KOPT-K1 (cell line): ENCODE results near the gene CCT8.
A peak's percentile ranks its signal among the peaks of the same experiment; 100 is the strongest.
"Not testable (repeated sequence)": the region's sequence is repeated elsewhere in the genome, so short reads cannot be mapped to it uniquely, and the experiment has no call there.

Experiments
- H3K27ac ChIP-seq: fragments of 200-600 bp; sonication (generic); 2 replicates; pipeline ENCODE4 v1.5.1; 2016; ENCODE audit warnings: antibody characterized with exemption, mild to moderate bottlenecking, low read depth, low read length; ENCODE audit not compliant: poor library complexity, severe bottlenecking
- H3K36me3 ChIP-seq: fragments of 200-600 bp; sonication (generic); 2 replicates; pipeline ENCODE4 v1.5.1; 2017; ENCODE audit warnings: antibody characterized with exemption, mild to moderate bottlenecking, low read length, moderate library complexity; ENCODE audit not compliant: insufficient read depth
- H3K9me3 ChIP-seq: fragments of 200-600 bp; sonication (generic); 2 replicates; pipeline ENCODE4 v1.5.1; 2017; ENCODE audit warnings: antibody characterized with exemption, low read length, mild to moderate bottlenecking; ENCODE audit not compliant: insufficient read depth, poor library complexity, severe bottlenecking

The CCT8 gene

DNA sequence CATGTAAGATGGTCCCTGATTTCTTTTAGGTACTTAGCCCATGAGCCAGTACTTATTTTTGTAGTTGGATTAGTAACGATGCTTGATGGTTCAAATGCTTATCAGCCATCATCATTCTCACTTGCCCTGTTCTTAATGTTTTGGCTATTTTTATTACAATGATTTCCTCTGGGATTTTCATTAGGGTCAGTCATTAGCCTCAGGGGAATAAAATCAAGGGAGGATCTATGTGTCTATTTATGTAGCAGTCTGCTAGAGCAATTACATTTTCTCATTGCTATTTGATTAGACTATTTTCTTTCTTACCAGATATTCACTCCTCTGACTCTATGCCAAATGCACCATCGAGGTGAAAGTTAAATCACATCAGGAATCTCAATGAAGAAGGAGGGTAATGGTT lies 10.9 kb upstream of the CCT8 start:
- H3K27ac ChIP-seq: no peak overlapping the region
- H3K36me3 ChIP-seq: peaks cover 24% of the 10 kb centered on the region
- H3K9me3 ChIP-seq: no peaks in the 10 kb centered on the region

DNA sequence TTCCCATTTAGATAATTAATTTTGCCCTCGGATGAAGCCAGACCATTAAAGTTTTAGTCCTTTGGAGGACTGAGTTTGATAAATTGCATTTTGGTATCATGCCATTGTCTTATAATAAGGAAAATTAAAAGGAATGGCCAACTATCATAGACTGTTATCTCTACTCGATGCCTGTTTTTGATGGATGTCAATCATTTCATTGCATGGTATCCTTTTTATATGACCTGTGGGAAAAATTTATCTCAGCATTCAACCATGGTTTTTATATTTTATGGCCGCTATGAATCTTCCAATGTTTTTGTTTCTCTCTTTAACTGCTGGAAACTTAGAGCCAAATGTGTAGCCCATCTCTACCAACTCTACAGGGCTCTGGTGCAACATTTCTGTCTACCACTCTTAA lies 9.9 kb upstream of the CCT8 start:
- Histone ChIP-seq H3K27ac (no peak overlapping the region), H3K36me3 (peaks cover 20% of the 10 kb centered on the region), H3K9me3 (no peaks in the 10 kb centered on the region)

DNA sequence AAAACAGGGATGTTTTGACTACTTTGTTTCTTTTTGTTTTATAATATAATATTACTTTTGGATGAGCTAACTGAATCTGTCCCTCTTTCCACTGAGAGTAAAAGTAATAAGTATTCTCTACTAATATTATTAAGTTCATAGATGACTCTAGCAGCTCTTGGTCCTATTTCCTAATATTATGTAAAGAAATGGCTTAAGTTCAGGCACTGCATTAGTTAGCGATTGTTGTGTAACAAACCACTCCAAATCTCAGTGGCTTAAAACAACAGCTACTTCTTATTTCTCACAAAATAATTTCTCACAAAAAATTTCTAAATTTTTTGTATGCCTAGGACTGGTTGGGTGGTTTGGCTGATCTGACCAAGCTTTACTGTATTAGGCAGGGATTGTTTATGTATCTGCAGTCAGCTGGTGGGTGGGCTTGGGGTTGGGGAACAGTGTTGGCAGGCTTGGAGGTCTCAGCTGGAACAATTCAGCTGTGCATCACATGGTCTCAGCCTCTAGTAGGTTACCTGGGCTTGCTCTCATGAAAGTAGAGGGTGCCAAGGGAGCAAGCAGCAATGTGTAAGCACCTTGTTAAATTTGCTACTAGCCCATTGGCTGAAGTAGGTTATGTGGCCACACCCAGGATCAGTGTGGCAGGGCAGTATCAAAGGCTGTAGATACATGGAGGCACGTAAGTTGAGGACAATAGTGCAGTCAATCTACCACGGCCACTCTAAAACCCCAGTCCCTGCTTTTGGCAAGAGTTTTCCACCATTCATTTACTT lies 8.8 kb upstream of the CCT8 start:
- H3K9me3 ChIP-seq: no peaks in the 10 kb centered on the region
- peaks cover 16% of the 10 kb centered on the region for H3K36me3 ChIP-seq
- H3K27ac ChIP-seq: no peak overlapping the region

DNA sequence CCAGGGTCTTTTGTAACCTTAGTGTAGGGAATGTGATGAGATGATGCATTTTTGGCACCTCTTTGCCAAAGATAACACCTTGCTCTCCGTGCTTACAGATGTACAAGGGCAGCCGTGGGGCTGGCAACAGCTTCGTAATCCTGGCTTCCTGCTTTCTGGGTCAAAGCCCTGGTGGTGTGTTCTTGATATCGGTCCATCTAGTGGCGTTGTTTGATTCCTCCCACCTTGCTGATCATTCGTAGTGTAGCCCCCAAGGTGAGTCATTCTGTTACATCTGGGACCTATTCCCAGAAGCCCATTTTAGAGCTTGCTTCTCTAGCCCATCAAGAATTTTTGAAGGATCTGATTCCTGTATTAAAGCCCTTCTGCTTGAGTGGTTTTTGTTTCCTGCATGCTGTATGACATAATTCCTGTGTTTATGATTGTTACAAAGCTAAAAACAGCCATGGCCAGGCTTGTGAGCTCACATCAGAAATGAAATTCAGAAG lies 7.0 kb upstream of the CCT8 start:
- Histone ChIP-seq H3K36me3 (peaks cover under 1% of the 10 kb centered on the region; the same call in 1 of the 2 replicates), H3K27ac (peak overlapping the region; percentile 91), H3K9me3 (peaks cover 3% of the 10 kb centered on the region)

DNA sequence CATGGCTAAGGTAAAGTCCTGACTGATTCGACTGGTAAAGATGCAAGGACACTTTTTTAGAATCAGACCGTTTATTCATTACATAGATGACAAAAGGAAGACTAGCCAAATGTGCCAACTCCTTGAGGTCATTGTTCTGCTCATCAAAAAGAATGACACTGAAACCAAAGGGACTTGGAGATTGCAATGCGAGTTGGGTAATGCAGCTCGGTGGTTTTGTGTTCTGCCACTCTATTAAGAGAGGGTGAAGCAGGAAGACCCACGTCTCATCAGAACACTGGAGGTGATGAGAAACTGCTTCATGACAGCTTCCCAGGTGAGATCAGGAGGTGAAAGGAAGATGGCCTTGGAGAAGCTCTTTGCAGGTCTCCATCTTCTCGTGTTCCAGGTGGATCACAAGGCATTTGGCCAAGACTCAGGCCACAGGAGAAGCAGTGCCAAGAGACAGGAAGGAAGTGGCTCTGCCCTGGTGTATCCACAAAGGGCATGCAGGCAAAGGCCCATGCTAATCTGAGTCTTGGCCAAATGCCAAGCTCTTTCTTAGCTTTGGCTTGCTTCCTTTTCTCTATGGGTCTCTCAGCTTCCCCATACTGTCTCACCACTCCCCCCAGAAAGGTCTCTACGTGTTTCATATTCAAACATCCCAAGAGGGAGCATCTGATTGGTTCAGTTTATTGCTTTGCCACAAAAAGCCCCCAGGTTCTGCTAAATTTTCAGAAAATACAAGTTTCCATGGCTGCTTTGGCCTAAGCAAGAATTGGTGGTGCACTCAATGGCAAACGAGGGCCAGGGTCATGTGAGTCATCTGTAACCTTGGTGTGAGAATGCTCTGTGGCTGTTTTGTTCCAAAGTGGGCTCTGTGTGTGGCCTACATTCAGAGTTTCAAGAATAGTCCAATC lies 5.7 kb upstream of the CCT8 start:
- Histone ChIP-seq H3K36me3 (no peaks in the 10 kb centered on the region), H3K27ac (peak overlapping the region; percentile 91), H3K9me3 (peaks cover 3% of the 10 kb centered on the region)

DNA sequence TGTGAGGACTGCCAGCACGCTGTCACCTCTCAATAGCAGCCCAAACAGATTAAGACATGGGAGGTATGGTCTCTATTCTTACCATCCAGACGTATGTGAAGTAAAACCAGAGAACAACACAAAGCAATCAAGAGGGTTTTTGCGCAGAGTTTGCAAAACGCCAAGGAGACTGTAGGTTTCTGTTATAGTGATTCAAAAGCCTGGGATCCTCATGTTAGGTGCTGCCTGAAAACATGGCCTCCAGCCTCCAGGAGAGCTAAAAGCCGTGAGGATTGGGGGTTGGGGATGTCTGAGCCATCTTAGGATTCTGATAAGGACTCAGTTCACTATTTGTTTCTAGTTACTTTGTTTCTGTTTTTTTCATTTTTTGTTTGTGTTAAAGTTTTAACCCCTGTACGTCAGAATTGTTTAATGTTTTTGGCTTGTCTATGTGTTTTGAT lies 4.2 kb upstream of the CCT8 start:
- H3K27ac ChIP-seq: peak overlapping the region; percentile 91
- H3K9me3 ChIP-seq: peaks cover 3% of the 10 kb centered on the region
- no peaks in the 10 kb centered on the region for H3K36me3 ChIP-seq

DNA sequence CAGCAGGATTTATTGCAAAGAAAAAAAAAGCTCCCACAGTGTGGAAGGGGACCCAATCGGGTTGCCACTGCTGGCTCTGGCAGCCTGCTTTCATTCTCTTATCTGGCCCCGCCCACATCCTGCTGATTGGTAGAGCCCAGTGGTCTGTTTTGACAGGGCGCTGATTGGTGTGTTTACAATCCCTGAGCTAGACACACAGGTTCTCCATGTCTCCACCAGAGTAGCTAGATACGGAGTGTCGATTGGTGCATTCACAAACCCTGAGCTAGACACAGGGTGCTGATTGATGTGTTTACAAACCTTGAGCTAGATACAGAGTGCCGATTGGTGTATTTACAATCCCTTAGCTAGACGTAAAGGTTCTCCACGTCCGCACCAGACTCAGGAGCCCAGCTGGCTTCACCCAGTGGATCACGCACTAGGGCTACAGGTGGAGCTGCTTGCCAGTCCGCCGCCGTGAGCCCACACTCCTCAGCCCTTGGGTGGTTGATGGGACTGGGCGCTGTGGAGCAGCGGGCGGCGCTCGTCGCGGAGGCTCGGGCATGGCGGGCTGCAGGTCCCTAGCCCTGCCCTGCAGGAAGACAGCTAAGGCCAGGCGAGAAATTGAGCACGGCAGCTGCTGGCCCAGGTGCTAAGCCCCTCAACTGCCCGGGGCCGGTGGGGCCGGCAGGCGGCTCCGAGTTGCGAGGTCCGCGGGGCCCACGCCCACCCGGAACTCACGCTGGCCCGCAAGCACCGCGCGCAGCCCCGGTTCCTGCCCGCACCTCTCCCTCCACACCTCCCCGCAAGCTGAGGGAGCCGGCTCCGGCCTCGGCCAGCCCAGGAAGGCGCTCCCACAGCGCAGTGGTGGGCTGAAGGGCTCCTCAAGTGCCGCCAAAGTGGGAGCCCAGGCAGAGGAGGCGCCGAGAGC lies 3.5 kb upstream of the CCT8 start:
- not testable (repeated sequence) for H3K9me3 ChIP-seq, H3K36me3 ChIP-seq
- peak overlapping the region; percentile 91 for H3K27ac ChIP-seq

DNA sequence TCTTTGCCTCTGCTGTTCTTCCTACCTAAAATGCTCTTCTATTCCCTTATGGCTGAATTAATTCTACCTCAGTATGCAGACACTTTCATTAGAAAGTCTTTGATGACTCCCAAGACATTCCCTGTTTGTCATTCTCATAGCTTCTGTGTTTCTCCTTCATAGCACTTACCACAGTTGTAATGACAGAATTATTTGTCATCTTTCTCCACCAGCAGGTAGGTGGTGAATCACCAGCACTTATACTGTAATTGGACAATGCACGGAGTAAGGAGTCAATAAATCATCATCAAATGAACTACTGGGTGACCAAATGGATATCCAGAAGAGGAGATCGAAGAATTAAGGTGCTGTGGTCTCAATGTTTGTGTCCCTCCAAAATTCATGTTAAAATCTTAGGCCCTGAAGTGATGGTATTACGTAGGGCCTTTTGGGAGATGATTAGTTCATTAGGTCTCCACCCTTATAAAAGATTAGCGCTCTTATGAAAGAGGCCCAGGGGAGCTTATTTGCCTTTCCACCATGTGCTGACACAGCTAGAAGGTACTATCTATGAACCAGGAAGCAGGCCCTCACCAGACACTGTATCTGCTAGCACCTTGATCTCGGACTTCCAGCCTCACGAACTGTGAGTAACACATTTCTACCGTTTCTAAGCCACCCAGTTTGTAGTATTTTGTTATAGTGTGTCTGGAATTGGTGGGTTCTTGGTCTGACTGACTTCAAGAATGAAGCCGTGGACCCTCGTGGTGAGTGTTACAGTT lies 2.4 kb upstream of the CCT8 start:
- Histone ChIP-seq H3K9me3 (peaks cover 3% of the 10 kb centered on the region), H3K36me3 (peaks cover 11% of the 10 kb centered on the region), H3K27ac (peak overlapping the region; percentile 91)

DNA sequence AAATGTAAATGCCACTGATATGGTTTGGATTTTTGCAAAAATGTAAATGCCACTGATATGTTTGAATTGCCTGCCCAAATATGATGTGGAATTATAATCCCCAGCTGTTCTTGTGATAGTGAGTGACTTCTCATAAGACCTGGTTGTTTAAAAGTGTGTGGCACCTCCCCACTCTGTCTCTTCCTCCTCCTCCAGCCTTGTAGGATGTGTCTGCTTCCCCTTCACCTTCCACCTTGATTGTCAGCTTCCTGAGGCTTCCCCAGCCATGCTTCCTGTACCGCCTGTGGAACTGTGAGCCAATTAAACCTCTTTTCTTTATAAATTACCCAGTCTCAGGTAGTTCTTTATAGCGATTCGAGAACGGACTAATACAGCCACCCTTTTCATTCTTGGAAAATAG lies 1.3 kb upstream of the CCT8 start:
- Histone ChIP-seq H3K9me3 (peaks cover 3% of the 10 kb centered on the region), H3K27ac (no peak overlapping the region), H3K36me3 (peaks cover 23% of the 10 kb centered on the region)

DNA sequence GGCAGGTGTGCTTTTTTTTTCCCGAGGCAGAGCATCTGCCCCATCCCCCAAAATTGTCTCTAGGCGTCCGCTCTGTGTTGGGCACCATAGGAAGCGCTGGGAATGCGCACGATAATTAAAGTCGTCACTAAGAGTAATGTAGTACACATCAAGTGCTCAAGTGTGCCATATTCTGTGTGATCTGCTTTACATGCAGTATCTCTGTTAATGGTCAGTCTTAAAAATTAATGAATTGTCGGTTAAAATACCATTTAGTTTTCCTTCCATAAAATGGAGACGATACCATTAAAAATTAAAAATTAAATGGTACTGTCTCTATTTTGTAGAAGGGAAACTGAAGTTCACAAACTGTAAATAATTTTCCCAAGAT lies 544 bp upstream of the CCT8 start:
- Histone ChIP-seq H3K9me3 (peaks cover 3% of the 10 kb centered on the region), H3K36me3 (peaks cover 30% of the 10 kb centered on the region), H3K27ac (peak overlapping the region; percentile 94)

DNA sequence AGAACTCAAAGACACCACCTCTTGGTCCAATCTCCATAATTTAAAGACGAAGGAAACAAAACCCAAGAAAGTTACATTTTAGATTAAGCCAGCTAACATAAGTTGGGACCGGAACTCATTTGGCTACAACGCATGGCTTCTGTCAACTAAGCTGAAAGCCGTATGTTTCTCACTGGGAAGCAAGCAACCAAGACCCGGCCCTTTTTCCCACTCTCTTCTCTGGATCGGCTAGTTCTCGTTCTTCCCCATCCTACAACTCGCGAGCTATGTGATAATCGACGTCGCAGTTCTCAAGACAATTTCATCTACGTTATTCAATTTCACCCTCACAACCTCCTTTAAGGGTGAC lies 601 bp downstream of the CCT8 start:
- Histone ChIP-seq H3K9me3 (peaks cover 3% of the 10 kb centered on the region), H3K27ac (peak overlapping the region; percentile 94), H3K36me3 (peaks cover 42% of the 10 kb centered on the region)

DNA sequence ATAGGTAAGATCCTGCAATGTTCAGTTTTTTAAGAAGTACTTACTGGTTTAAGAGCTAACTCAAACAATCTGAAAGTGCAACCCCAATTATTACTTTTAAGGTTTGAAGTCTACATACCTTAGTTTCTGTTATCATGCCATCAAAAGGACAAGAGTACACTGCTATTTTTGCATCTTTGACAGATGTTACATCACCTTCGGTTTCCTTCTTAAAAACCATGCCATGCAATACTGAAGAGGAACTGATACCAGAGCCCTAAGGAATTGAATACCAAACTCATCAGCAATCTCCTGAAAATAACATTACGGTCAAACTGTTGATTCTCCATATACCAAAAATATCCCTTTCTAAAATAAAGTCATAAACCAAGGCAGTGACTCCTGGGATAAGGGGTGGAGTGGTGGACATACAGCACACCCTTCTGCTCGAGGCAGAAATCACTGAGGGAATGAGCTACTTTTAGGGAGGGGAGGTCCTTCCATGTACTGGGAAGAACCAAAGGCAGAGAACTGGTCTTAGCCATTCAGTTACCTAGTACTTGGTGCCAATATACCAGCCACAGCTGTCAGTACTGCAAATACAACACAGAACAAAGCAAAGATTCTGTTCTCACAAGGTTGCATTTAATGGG lies 8.5 kb downstream of the CCT8 start:
- Histone ChIP-seq H3K36me3 (peaks cover 100% of the 10 kb centered on the region), H3K27ac (no peak overlapping the region), H3K9me3 (no peaks in the 10 kb centered on the region)

DNA sequence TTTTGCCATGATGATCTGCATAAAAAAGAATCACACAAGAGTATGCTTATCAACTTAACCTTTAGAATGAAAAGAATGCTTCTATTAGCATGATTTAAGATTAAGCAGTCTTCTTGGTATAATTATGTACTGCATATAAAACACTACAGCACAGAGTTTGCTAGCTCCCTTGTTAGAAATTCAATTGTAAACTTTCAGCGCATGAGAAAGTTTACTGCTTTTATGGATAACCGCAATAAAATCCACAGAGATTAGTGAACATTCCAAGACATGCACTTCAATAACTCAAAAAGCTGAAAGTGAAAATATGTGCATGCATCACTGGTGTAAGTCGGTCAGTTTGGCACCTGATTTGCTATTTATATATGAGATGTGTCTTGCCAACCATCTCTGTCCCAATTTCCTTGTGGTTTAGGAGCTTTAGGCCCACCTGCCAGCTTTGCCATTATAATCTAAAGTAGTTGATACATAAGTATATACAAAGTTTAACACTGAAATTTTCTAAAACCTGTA lies 16.9 kb downstream of the CCT8 start:
- H3K9me3 ChIP-seq: peaks cover 6% of the 10 kb centered on the region
- H3K27ac ChIP-seq: no peak overlapping the region

DNA sequence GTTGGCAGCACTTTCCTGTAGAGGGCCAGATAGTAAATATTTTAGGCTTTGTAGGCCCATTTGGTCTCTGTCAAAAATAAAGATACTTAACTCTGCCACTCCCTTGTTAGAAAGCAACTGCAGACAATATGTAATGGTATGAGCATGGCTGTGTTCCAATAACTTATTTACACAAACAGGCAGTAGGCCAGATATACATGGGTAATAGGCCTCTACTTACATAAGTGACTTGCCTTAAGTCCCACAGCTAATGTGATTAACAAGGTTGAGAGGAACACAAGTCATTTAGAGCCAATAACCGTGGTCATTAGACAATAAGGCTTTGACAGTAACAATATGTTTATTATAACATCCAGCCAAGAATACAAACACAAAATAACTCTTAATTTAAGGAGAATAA lies 17.4 kb downstream of the CCT8 start:
- peaks cover 99% of the 10 kb centered on the region for H3K36me3 ChIP-seq
- no peak overlapping the region for H3K27ac ChIP-seq
- peaks cover 6% of the 10 kb centered on the region for H3K9me3 ChIP-seq

More for the DNA sequence above, 16.9 kb downstream of the CCT8 start:
- H3K36me3 ChIP-seq: peaks cover 99% of the 10 kb centered on the region
